ENCODE results near the gene CDHR3.
A peak's percentile ranks its signal among the peaks of the same experiment; 100 is the strongest.

The CDHR3 gene

DNA sequence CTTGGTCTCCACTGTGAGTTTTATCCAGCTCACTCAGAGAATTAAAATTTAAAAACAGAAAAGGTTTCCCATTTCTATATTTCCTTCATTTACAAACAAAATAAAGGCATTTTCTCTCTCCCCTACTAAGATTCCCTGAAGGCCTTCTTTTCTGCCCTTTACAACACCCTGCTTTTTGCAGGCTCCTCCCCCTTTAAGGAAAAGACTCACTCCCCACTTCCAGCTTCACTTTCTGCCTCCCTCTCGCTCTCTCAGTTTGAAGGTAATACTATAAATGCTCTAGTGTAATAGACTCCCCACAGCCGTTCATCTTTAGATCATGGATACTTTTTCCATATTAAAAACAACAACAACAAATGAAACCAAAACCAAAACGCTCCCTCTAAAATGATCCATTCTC lies 53.3 kb downstream of the CDHR3 start:
- H3K9me2 ChIP-seq (replicated peaks; ENCODE audit: insufficient read depth, low read length) = no peaks in the 10 kb centered on the region
- DNase-seq = no peak
- H3K36me3 ChIP-seq (replicated peaks; ENCODE audit: insufficient read depth, low read length) = no peaks in the 10 kb centered on the region
- H3K9me3 ChIP-seq (replicated peaks; ENCODE audit: insufficient read depth, low read length) = no peaks in the 10 kb centered on the region
- H3K27me3 ChIP-seq (replicated peaks; ENCODE audit: insufficient read depth, low read length) = no peaks in the 10 kb centered on the region
- TF ChIP-seq EZH2phosphoT487 (IDR thresholded peaks at IDR 0.05; ENCODE audit: low read length) (no peak), EZH2 (optimal IDR thresholded peaks at IDR 0.05; ENCODE audit: low read depth, low read length) (no peak)
- TF ChIP-seq, protein P1, sequence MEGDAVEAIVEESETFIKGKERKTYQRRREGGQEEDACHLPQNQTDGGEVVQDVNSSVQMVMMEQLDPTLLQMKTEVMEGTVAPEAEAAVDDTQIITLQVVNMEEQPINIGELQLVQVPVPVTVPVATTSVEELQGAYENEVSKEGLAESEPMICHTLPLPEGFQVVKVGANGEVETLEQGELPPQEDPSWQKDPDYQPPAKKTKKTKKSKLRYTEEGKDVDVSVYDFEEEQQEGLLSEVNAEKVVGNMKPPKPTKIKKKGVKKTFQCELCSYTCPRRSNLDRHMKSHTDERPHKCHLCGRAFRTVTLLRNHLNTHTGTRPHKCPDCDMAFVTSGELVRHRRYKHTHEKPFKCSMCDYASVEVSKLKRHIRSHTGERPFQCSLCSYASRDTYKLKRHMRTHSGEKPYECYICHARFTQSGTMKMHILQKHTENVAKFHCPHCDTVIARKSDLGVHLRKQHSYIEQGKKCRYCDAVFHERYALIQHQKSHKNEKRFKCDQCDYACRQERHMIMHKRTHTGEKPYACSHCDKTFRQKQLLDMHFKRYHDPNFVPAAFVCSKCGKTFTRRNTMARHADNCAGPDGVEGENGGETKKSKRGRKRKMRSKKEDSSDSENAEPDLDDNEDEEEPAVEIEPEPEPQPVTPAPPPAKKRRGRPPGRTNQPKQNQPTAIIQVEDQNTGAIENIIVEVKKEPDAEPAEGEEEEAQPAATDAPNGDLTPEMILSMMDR (IDR thresholded peaks at IDR 0.05; ENCODE audit: low read length) = no peak
- H4K20me1 ChIP-seq (ENCODE audit: insufficient read depth, low read length) = no peaks in the 10 kb centered on the region
- H3K27ac ChIP-seq (ENCODE audit: low read length) = no peak overlapping the region
- H3F3A ChIP-seq (ENCODE audit: insufficient read depth, low read length) = no peaks in the 10 kb centered on the region
- H3K79me2 ChIP-seq (ENCODE audit: low read length) = no peaks in the 10 kb centered on the region
- H3K4me3 ChIP-seq (ENCODE audit: low read length) = no peak overlapping the region
- peaks cover 26% of the 10 kb centered on the region for H3K4me1 ChIP-seq (ENCODE audit: low read length)
- H2AFZ ChIP-seq (ENCODE audit: low read length) = 0 out of 2 replicates have a peak overlapping the region, but pooled peaks have one; percentile 4
- no peak overlapping the region for H3K9ac ChIP-seq (ENCODE audit: low read length)
- H3K4me2 ChIP-seq (ENCODE audit: low read depth, low read length) = peak overlapping the region; percentile 25; the same call in 1 of the 2 replicates

- no peak overlapping the region for H3K4me3 ChIP-seq (ENCODE audit: low read length)
- H3K9ac ChIP-seq (ENCODE audit: low read length) = no peak overlapping the region
- H4K20me1 ChIP-seq (ENCODE audit: insufficient read depth, low read length) = no peaks in the 10 kb centered on the region
- no peak overlapping the region for H2AFZ ChIP-seq (ENCODE audit: low read length)
- H3K79me2 ChIP-seq (ENCODE audit: low read length) = no peaks in the 10 kb centered on the region
- TF ChIP-seq, protein P1 (IDR thresholded peaks at IDR 0.05; ENCODE audit: low read length) = no peak
- TF ChIP-seq EZH2phosphoT487 (IDR thresholded peaks at IDR 0.05; ENCODE audit: low read length) (no peak), EZH2 (optimal IDR thresholded peaks at IDR 0.05; ENCODE audit: low read depth, low read length) (no peak)
- H3K27me3 ChIP-seq (replicated peaks; ENCODE audit: insufficient read depth, low read length) = 0 out of 2 replicates have a peak, but pooled peaks cover 2% of the 10 kb centered on the region
- no peak overlapping the region for H3K27ac ChIP-seq (ENCODE audit: low read length)
- H3K9me2 ChIP-seq (replicated peaks; ENCODE audit: insufficient read depth, low read length) = no peaks in the 10 kb centered on the region
- H3K9me3 ChIP-seq (replicated peaks; ENCODE audit: insufficient read depth, low read length) = no peaks in the 10 kb centered on the region
- peaks cover 28% of the 10 kb centered on the region for H3K4me1 ChIP-seq (ENCODE audit: low read length)
- no peaks in the 10 kb centered on the region for H3K36me3 ChIP-seq (replicated peaks; ENCODE audit: insufficient read depth, low read length)
- DNase-seq = no peak
- H3K4me2 ChIP-seq (ENCODE audit: low read depth, low read length) = no peak overlapping the region
- peaks cover 7% of the 10 kb centered on the region; the same call in 1 of the 2 replicates for H3F3A ChIP-seq (ENCODE audit: insufficient read depth, low read length)
Measured at GRCh38 chr7:106017657-106018056, 54.6 kb downstream of the CDHR3 start.

GRCh38 chr7:106018566-106019469 lies 55.8 kb downstream of the CDHR3 start:
- H3K27ac ChIP-seq (ENCODE audit: low read length) = no peak overlapping the region
- peaks cover 39% of the 10 kb centered on the region for H3K4me1 ChIP-seq (ENCODE audit: low read length)
- TF ChIP-seq EZH2 (optimal IDR thresholded peaks at IDR 0.05; ENCODE audit: low read depth, low read length) = no peak
- TF ChIP-seq EZH2phosphoT487 (IDR thresholded peaks at IDR 0.05; ENCODE audit: low read length) = no peak
- TF ChIP-seq, protein P1 (IDR thresholded peaks at IDR 0.05; ENCODE audit: low read length) = no peak

More at GRCh38 chr7:106018566-106019469, 55.8 kb downstream of the CDHR3 start:
- Histone ChIP-seq H3K9me2 (replicated peaks; ENCODE audit: insufficient read depth, low read length) (no peaks in the 10 kb centered on the region), H3K4me3 (ENCODE audit: low read length) (no peak overlapping the region), H3K4me2 (ENCODE audit: low read depth, low read length) (no peak overlapping the region), H3K9ac (ENCODE audit: low read length) (no peak overlapping the region), H3K79me2 (ENCODE audit: low read length) (no peaks in the 10 kb centered on the region), H3K36me3 (replicated peaks; ENCODE audit: insufficient read depth, low read length) (no peaks in the 10 kb centered on the region), H3K27me3 (replicated peaks; ENCODE audit: insufficient read depth, low read length) (0 out of 2 replicates have a peak, but pooled peaks cover 2% of the 10 kb centered on the region), H2AFZ (ENCODE audit: low read length) (no peak overlapping the region), H4K20me1 (ENCODE audit: insufficient read depth, low read length) (no peaks in the 10 kb centered on the region), H3F3A (ENCODE audit: insufficient read depth, low read length) (peaks cover 10% of the 10 kb centered on the region; the same call in 1 of the 2 replicates), H3K9me3 (replicated peaks; ENCODE audit: insufficient read depth, low read length) (no peaks in the 10 kb centered on the region)
- DNase-seq = no peak
